ENCODE measurements around the gene ALCAM.

DNA sequence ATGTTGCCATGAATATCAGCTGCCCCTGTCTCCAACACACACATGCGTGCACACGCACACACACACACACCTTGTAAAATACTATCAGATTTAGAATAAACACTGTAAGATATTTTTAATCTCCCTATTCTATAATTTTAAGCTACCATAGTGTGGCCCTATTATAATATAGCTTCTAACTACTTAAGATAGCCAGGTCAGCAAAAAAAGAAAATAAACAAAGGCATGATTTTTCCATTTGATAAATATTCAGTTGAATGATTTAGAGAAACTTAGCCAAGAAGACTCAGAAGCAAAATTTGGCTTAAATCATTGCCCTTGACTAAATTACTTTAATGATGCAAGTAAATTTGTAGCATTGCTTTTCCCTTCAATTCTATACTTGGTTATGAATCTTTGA lies 162.2 kb downstream of the ALCAM start:
- TF ChIP-seq GATA1 (IDR thresholded peaks at IDR 0.05; ENCODE audit: low read depth, low read length) = no peak
- TF ChIP-seq POLR2A (IDR thresholded peaks at IDR 0.05; ENCODE audit: low read length) = no peak

Measured in erythroblast (primary cell).